Gastroesophageal sphincter (tissue), 3 donors: ENCODE data around the gene PHACTR1.
"Not testable (repeated sequence)": the region's sequence is repeated elsewhere in the genome, so short reads cannot be mapped to it uniquely, and the experiment has no call there.

Experiments
- CTCF ChIP-seq, 4 experiments: fragments of 200-600 bp in 2 of 4; fragments of 450-650 bp in 2 of 4; sonication (generic) in 1 of 4; IDR thresholded peaks; one replicate each; pipeline ENCODE4 v1.5.1; 2017 to 2019; ENCODE audit warnings: antibody characterized with exemption in 4 of 4, mild to moderate bottlenecking in 2 of 4, moderate library complexity in 2 of 4
- EP300 ChIP-seq: sonication (generic); formaldehyde crosslinking; IDR thresholded peaks from one replicate; pipeline ENCODE4 v1.6.1; 2017; ENCODE audit warnings: antibody characterized with exemption, mild to moderate bottlenecking
- POLR2A ChIP-seq, 2 donors: fragments of 450-650 bp; IDR thresholded peaks; one replicate each; pipeline ENCODE4 v1.6.1; 2017; ENCODE audit warnings: antibody characterized with exemption in 2 of 2, mild to moderate bottlenecking in 2 of 2, moderate library complexity in 1 of 2
- POLR2AphosphoS5 ChIP-seq: sonication (generic); formaldehyde crosslinking; IDR thresholded peaks from one replicate; pipeline ENCODE4 v1.6.1; 2017; ENCODE audit warnings: antibody characterized with exemption

GRCh38 chr6:13243745-13244144, 527.2 kb downstream of the PHACTR1 start:
- not testable (repeated sequence) for TF ChIP-seq EP300; CTCF (IDR thresholded peaks at IDR 0.05); POLR2AphosphoS5; POLR2A (IDR thresholded peaks at IDR 0.05)
